CD4-positive, alpha-beta T cell (primary cell): ENCODE results near the gene TNFRSF25. TPM values are rescaled to one million over a fixed set of nuclear protein-coding genes. Genes with fewer than 3 reads are reported as not detected.
A peak's percentile ranks its signal among the peaks of the same experiment; 100 is the strongest.
"Not testable (repeated sequence)": the region's sequence is repeated elsewhere in the genome, so short reads cannot be mapped to it uniquely, and the experiment has no call there.

Experiments used
- ATAC-seq: fragments of 200-7000 bp; cut with Tn5 transposase; one replicate; pipeline ENCODE4 v1.10.0; 2022; ENCODE audit warnings: mild to moderate bottlenecking; ENCODE audit not compliant: poor library complexity
- CTCF ChIA-PET: fragments of 350-600 bp; sonication (Branson Sonifier 250); formaldehyde crosslinking; loops from one replicate; lab custom pipeline; 2021; ENCODE audit warnings: antibody characterized with exemption, inconsistent platforms; lab: Charles Lee
- POLR2A ChIA-PET: fragments of 350-600 bp; sonication (Branson Sonifier 250); formaldehyde crosslinking; loops from one replicate; lab custom pipeline; 2021; ENCODE audit warnings: antibody characterized with exemption, inconsistent platforms; lab: Charles Lee
- DNase-seq, 14 experiments: peaks; one replicate each; pipeline ENCODE4 v3.0.0-alpha.2; 2013 to 2020; ENCODE audit warnings: mixed read lengths in 2 of 14
- H3K27ac ChIP-seq, 2 donors: one replicate each; pipeline versions ENCODE4 v1.5.1 to v1.7.0; 2013; ENCODE audit warnings: low read length in 2 of 2, low read depth in 1 of 2, mild to moderate bottlenecking in 1 of 2
- H3K27me3 ChIP-seq, 2 experiments: 1 replicate in 1 of 2; 2 replicates in 1 of 2; pipeline versions ENCODE4 v1.6.1 to v1.7.0; 2013; ENCODE audit warnings: low read length in 2 of 2, control low read depth in 1 of 2, mild to moderate bottlenecking in 1 of 2, moderate library complexity in 1 of 2; ENCODE audit not compliant: insufficient read depth in 2 of 2, control insufficient read depth in 1 of 2
- H3K36me3 ChIP-seq: one replicate; pipeline ENCODE4 v1.6.1; 2013; ENCODE audit warnings: low read length, control low read depth; ENCODE audit not compliant: insufficient read depth
- H3K4me1 ChIP-seq: one replicate; pipeline ENCODE4 v1.6.1; 2013; ENCODE audit warnings: low read length, control low read depth; ENCODE audit not compliant: insufficient read depth
- H3K4me3 ChIP-seq: one replicate; pipeline ENCODE4 v1.5.1; 2013; ENCODE audit warnings: mild to moderate bottlenecking, low read length, moderate library complexity
- H3K9me3 ChIP-seq, 2 experiments: 1 replicate in 1 of 2; 2 replicates in 1 of 2; pipeline versions ENCODE4 v1.6.1 to v1.7.0; 2013; ENCODE audit warnings: low read length in 2 of 2, mild to moderate bottlenecking in 2 of 2, control low read depth in 1 of 2, moderate library complexity in 1 of 2; ENCODE audit not compliant: control insufficient read depth in 1 of 2, insufficient read depth in 1 of 2
- H3K27ac Mint-ChIP-seq: one replicate; pipeline ENCODE4 v1.8.0; 2020; ENCODE audit warnings: mixed read lengths
- H3K27me3 Mint-ChIP-seq: one replicate; pipeline ENCODE4 v1.8.0; 2021; ENCODE audit warnings: mixed read lengths
- H3K36me3 Mint-ChIP-seq: one replicate; pipeline ENCODE4 v1.8.0; 2021; ENCODE audit warnings: low read depth, mixed read lengths
- H3K4me1 Mint-ChIP-seq: one replicate; pipeline ENCODE4 v1.8.0; 2021; ENCODE audit warnings: low read depth, mixed read lengths
- H3K4me3 Mint-ChIP-seq: one replicate; pipeline ENCODE4 v1.8.0; 2020; ENCODE audit warnings: mild to moderate bottlenecking, mixed read lengths
- H3K9me3 Mint-ChIP-seq: one replicate; pipeline ENCODE4 v1.8.0; 2020; ENCODE audit warnings: mixed read lengths
- CTCF ChIP-seq: fragments of 200-600 bp; IDR thresholded peaks from one replicate; pipeline ENCODE4 v1.8.0; 2022; ENCODE audit warnings: antibody characterized with exemption, mild to moderate bottlenecking
- intact Hi-C, 2 experiments: fragments of 100-400 bp; cut with DNase I in 1 of 2; cut with micrococcal nuclease in 1 of 2; formaldehyde crosslinking; loops; one replicate each; pipeline versions ENCODE4 v1.15.1 to v1.9.0; 2023 to 2025; cut with DNase I, micrococcal nuclease
- total RNA-seq, 174 experiments: library from RNA in 2 of 174; stranded (reverse) in 2 of 174; gene quantifications; one replicate each; pipeline ENCODE4 v1.2.3 and lab custom pipeline; 2021 to 2026

Gene TNFRSF25
- total RNA-seq, 2 experiments from 2014 or later = 220 to 225 TPM

GRCh38 chr1:6436277-6436676 lies 29.7 kb downstream of the TNFRSF25 start:
- POLR2A ChIA-PET = not testable (repeated sequence)

GRCh38 chr1:6435547-6435946 lies 30.4 kb downstream of the TNFRSF25 start:
- CTCF ChIA-PET = no interaction called here

More at GRCh38 chr1:6436277-6436676, 29.7 kb downstream of the TNFRSF25 start:
- not testable (repeated sequence) for DNase-seq, H3K9me3 Mint-ChIP-seq, H3K27me3 ChIP-seq, H3K27ac ChIP-seq, H3K36me3 Mint-ChIP-seq, H3K27ac Mint-ChIP-seq, H3K4me1 Mint-ChIP-seq, ATAC-seq, H3K9me3 ChIP-seq, H3K4me3 Mint-ChIP-seq, H3K4me3 ChIP-seq, H3K36me3 ChIP-seq
- intact Hi-C loops = loop anchor here in 1 of 2 experiments (2.0 kb wide), 1 partner anchor 189 kb away; no protein-coding TSS in a partner anchor
- CTCF ChIA-PET = interaction anchor here (2.0 to 5.3 kb wide), 2 partner anchors 14 to 88 kb away, joined by 7 to 77 read pairs; partner anchors contain the start of genes ESPN and HES2
- H3K4me1 ChIP-seq = peaks cover 15% of the 10 kb centered on the region
- H3K27me3 Mint-ChIP-seq = peaks cover 24% of the 10 kb centered on the region

GRCh38 chr1:6435129-6435528 lies 30.8 kb downstream of the TNFRSF25 start:
- Histone ChIP-seq H3K4me3 (no peak overlapping the region), H3K27me3 (peaks cover 0 to 5% of the 10 kb centered on the region in 2 experiments), H3K27ac (no peak overlapping the region), H3K36me3 (no peaks in the 10 kb centered on the region), H3K9me3 (no peaks in the 10 kb centered on the region), H3K4me1 (peaks cover 9% of the 10 kb centered on the region)
- ChIA-PET POLR2A (no interaction called here), CTCF (no interaction called here)
- no peak overlapping the region for H3K4me3 Mint-ChIP-seq
- H3K4me1 Mint-ChIP-seq = peaks cover 9% of the 10 kb centered on the region
- no peaks in the 10 kb centered on the region for H3K9me3 Mint-ChIP-seq
- peaks cover 26% of the 10 kb centered on the region for H3K27me3 Mint-ChIP-seq
- no peak for DNase-seq
- intact Hi-C loops = no loop called here
- no peaks in the 10 kb centered on the region for H3K36me3 Mint-ChIP-seq
- H3K27ac Mint-ChIP-seq = no peak overlapping the region
- ATAC-seq = no peak
- TF ChIP-seq CTCF = no peak

More at GRCh38 chr1:6435547-6435946, 30.4 kb downstream of the TNFRSF25 start:
- Mint-ChIP-seq H3K4me3 (no peak overlapping the region), H3K27me3 (peaks cover 21% of the 10 kb centered on the region), H3K4me1 (peaks cover 9% of the 10 kb centered on the region), H3K9me3 (no peaks in the 10 kb centered on the region), H3K36me3 (no peaks in the 10 kb centered on the region), H3K27ac (no peak overlapping the region)
- Histone ChIP-seq H3K27me3 (peaks cover 0 to 5% of the 10 kb centered on the region in 2 experiments), H3K27ac (no peak overlapping the region), H3K4me1 (peaks cover 10% of the 10 kb centered on the region), H3K36me3 (no peaks in the 10 kb centered on the region), H3K4me3 (no peak overlapping the region), H3K9me3 (no peaks in the 10 kb centered on the region)
- no peak for DNase-seq
- no peak for ATAC-seq
- intact Hi-C loops = no loop called here
- POLR2A ChIA-PET = no interaction called here
- no peak for TF ChIP-seq CTCF

GRCh38 chr1:6434186-6434585 lies 31.8 kb downstream of the TNFRSF25 start:
- Mint-ChIP-seq H3K27ac (no peak overlapping the region), H3K4me1 (peaks cover 6% of the 10 kb centered on the region), H3K27me3 (peaks cover 21% of the 10 kb centered on the region), H3K9me3 (no peaks in the 10 kb centered on the region), H3K4me3 (no peak overlapping the region), H3K36me3 (no peaks in the 10 kb centered on the region)
- Histone ChIP-seq H3K27me3 (peaks cover 0 to 5% of the 10 kb centered on the region in 2 experiments), H3K4me3 (no peak overlapping the region), H3K4me1 (peaks cover 5% of the 10 kb centered on the region), H3K27ac (no peak overlapping the region), H3K9me3 (no peaks in the 10 kb centered on the region), H3K36me3 (no peaks in the 10 kb centered on the region)
- TF ChIP-seq CTCF = no peak
- intact Hi-C loops = no loop called here
- ATAC-seq (no peak), DNase-seq (no peak)
- POLR2A ChIA-PET = no interaction called here
- CTCF ChIA-PET = no interaction called here

GRCh38 chr1:6431645-6432579 lies 34.1 kb downstream of the TNFRSF25 start:
- POLR2A ChIA-PET, H3K36me3 ChIP-seq, H3K4me1 ChIP-seq, H3K27ac Mint-ChIP-seq, H3K4me3 ChIP-seq, H3K27me3 ChIP-seq, H3K9me3 ChIP-seq, H3K27ac ChIP-seq, H3K4me3 Mint-ChIP-seq, H3K36me3 Mint-ChIP-seq, H3K4me1 Mint-ChIP-seq, H3K9me3 Mint-ChIP-seq, ATAC-seq, intact Hi-C loops: not testable (repeated sequence)
- peaks cover 17% of the 10 kb centered on the region for H3K27me3 Mint-ChIP-seq
- CTCF ChIA-PET = interaction anchor here (0.6 to 2.4 kb wide), 3 partner anchors 9 to 27 kb away, joined by 3 to 12 read pairs (median 5); no protein-coding TSS in a partner anchor
- peak in 1 of 14 experiments; percentile 13 for DNase-seq
